K562 (cell line): ENCODE measurements around the gene TEAD4. TPM values are rescaled to one million over a fixed set of nuclear protein-coding genes. Genes with fewer than 3 reads are reported as not detected.
A peak's percentile ranks its signal among the peaks of the same experiment; 100 is the strongest.

Experiments
- ATAC-seq: fragments of 200-7000 bp; cut with Tn5 transposase; 3 replicates; pipeline ENCODE4 v1.9.1; 2020; ENCODE audit warnings: moderate library complexity
- BruUV-seq: library from RNA; stranded (reverse); fragments of 400-500 nt; replicated peaks from 2 replicates; lab custom pipeline; 2021; lab: Mats Ljungman, UMichigan
- CTCF ChIA-PET: fragments of 300-600 bp; formaldehyde crosslinking; extraction: SDS; loops from one replicate; lab custom pipeline; 2021; ENCODE audit warnings: low intra/inter-chr PET ratio; lab: Yijun Ruan, JAX
- POLR2A ChIA-PET: fragments of 300-600, 350-650 bp; sonication (Branson Sonifier 250); formaldehyde crosslinking; extraction: SDS; loops from one replicate; lab custom pipeline; 2021; ENCODE audit warnings: antibody characterized with exemption, inconsistent platforms; lab: Yijun Ruan, JAX
- DNase-seq, 4 experiments: peaks; one replicate each; pipeline versions ENCODE4 v3.0.0 to v3.0.0-alpha.2; 2011 to 2018; ENCODE audit warnings: low spot score in 3 of 4, mixed read lengths in 3 of 4; ENCODE audit errors: extremely low read depth in 1 of 4
- FAIRE-seq: peaks from 2 replicates; lab custom pipeline; 2011; peaks lifted over from hg19 to GRCh38; lab: Jason Lieb, UNC
- H2AFZ ChIP-seq: 2 replicates; pipeline ENCODE4 v1.6.0; 2011; ENCODE audit warnings: low read depth, low read length, control low read depth, inconsistent platforms
- H3K27ac ChIP-seq: fragments of 200-600 bp; 3 replicates; pipeline ENCODE4 v1.8.0; 2011; ENCODE audit warnings: low read depth, mild to moderate bottlenecking, control low read depth, inconsistent platforms, low read length, moderate library complexity, mixed read lengths; ENCODE audit errors: extremely low read depth
- H3K27me3 ChIP-seq, 2 experiments: fragments of 300-600 bp in 1 of 2; 2 replicates in 1 of 2; 3 replicates in 1 of 2; pipeline versions ENCODE4 v1.6.0 to v1.8.0; 2011; ENCODE audit warnings: inconsistent platforms in 2 of 2, low read length in 2 of 2, mild to moderate bottlenecking in 1 of 2, mixed read lengths in 1 of 2, moderate library complexity in 1 of 2; ENCODE audit not compliant: control insufficient read depth in 2 of 2, insufficient read depth in 2 of 2
- H3K36me3 ChIP-seq: fragments of 300-600 bp; 3 replicates; pipeline ENCODE4 v1.8.0; 2011; ENCODE audit warnings: mild to moderate bottlenecking, low read length, inconsistent platforms; ENCODE audit not compliant: control insufficient read depth, insufficient read depth
- H3K4me1 ChIP-seq, 2 experiments: fragments of 200-600 bp in 1 of 2; replicated peaks in 1 of 2; 2 replicates in 1 of 2; 3 replicates in 1 of 2; pipeline versions ENCODE4 v1.5.1 to v1.8.0; 2011; ENCODE audit warnings: inconsistent platforms in 2 of 2, low read length in 2 of 2, mild to moderate bottlenecking in 1 of 2, mixed read lengths in 1 of 2, moderate library complexity in 1 of 2; ENCODE audit not compliant: control insufficient read depth in 2 of 2, insufficient read depth in 2 of 2
- H3K4me2 ChIP-seq: 2 replicates; pipeline ENCODE4 v1.6.1; 2011; ENCODE audit warnings: low read length, control low read depth, inconsistent platforms, mixed read lengths; ENCODE audit not compliant: insufficient read depth
- H3K4me3 ChIP-seq: fragments of 200-600 bp; sonication (generic), shearing (Covaris generic); 2 replicates; pipeline ENCODE4 v1.5.1; 2016; ENCODE audit warnings: control low read depth, inconsistent platforms
- H3K79me2 ChIP-seq: fragments of 200-600 bp; 3 replicates; pipeline ENCODE4 v1.8.0; 2011; ENCODE audit warnings: low read length, inconsistent platforms; ENCODE audit not compliant: control insufficient read depth, insufficient read depth
- H3K9ac ChIP-seq, 2 experiments: 2 replicates each; pipeline versions ENCODE4 v1.6.0 to v1.6.1; 2011; ENCODE audit warnings: low read depth in 2 of 2, low read length in 2 of 2, control low read depth in 1 of 2, inconsistent platforms in 1 of 2, mild to moderate bottlenecking in 1 of 2, mixed read lengths in 1 of 2; ENCODE audit not compliant: insufficient read depth in 1 of 2
- H3K9me1 ChIP-seq: one replicate; pipeline ENCODE4 v1.6.0; 2011; ENCODE audit warnings: inconsistent platforms, mild to moderate bottlenecking, low read length, moderate library complexity; ENCODE audit not compliant: control insufficient read depth, insufficient read depth
- H3K9me3 ChIP-seq: replicated peaks from 2 replicates; pipeline ENCODE4 v1.5.1; 2011; ENCODE audit warnings: low read depth, low read length, inconsistent platforms; ENCODE audit not compliant: control insufficient read depth, insufficient read depth
- H4K20me1 ChIP-seq: replicated peaks from 2 replicates; pipeline ENCODE4 v1.6.1; 2011; ENCODE audit warnings: low read length, inconsistent platforms, mixed read lengths; ENCODE audit not compliant: control insufficient read depth, insufficient read depth
- BRF2 ChIP-seq: IDR thresholded peaks from 3 replicates; pipeline ENCODE4 v1.6.1; 2011; ENCODE audit warnings: borderline replicate concordance, mild to moderate bottlenecking; ENCODE audit not compliant: insufficient read length, insufficient read depth
- CBFA2T2 ChIP-seq: fragments of 450-650 bp; conservative IDR thresholded peaks from 2 replicates; pipeline ENCODE4 v1.6.1; 2017; ENCODE audit warnings: mild to moderate bottlenecking
- CBFA2T3 ChIP-seq: fragments of 450-650 bp; IDR thresholded peaks from 2 replicates; pipeline ENCODE4 v1.6.1; 2017
- ELF4 ChIP-seq: fragments of 450-650 bp; formaldehyde crosslinking; IDR thresholded peaks from 2 replicates; pipeline ENCODE4 v1.4.0; 2022; ENCODE audit warnings: missing genetic modification characterization
- FOXK1 ChIP-seq: sonication (generic); formaldehyde crosslinking; IDR thresholded peaks from 2 replicates; pipeline ENCODE4 v1.8.0; 2022; ENCODE audit warnings: missing genetic modification reagents, mild to moderate bottlenecking, borderline replicate concordance
- FOXP4 ChIP-seq: sonication (generic); formaldehyde crosslinking; IDR thresholded peaks from 2 replicates; pipeline ENCODE4 v1.8.0; 2022; ENCODE audit warnings: mild to moderate bottlenecking, missing genetic modification reagents, borderline replicate concordance
- GABPB1 ChIP-seq: sonication (generic); formaldehyde crosslinking; IDR thresholded peaks from 2 replicates; pipeline ENCODE4 v1.8.0; 2022; ENCODE audit warnings: mild to moderate bottlenecking, missing genetic modification reagents
- PKNOX1 ChIP-seq: fragments of 450-650 bp; IDR thresholded peaks from 2 replicates; pipeline ENCODE4 v1.6.1; 2016
- RBFOX2 ChIP-seq: fragments of 200-400 bp; formaldehyde crosslinking; IDR thresholded peaks from 2 replicates; pipeline ENCODE4 v1.6.1; 2017; ENCODE audit warnings: low read depth, mild to moderate bottlenecking, low read length, moderate library complexity
- RFX1 ChIP-seq: fragments of 450-650 bp; IDR thresholded peaks from 2 replicates; pipeline ENCODE4 v1.6.1; 2016; ENCODE audit warnings: mild to moderate bottlenecking, moderate library complexity
- RNF2 ChIP-seq: sonication (generic); IDR thresholded peaks from 2 replicates; pipeline ENCODE4 v1.6.1; 2016
- SP1 ChIP-seq: sonication (generic); formaldehyde crosslinking; IDR thresholded peaks from 2 replicates; pipeline ENCODE4 v1.8.1; 2022; ENCODE audit warnings: mild to moderate bottlenecking, missing genetic modification reagents
- SUPT5H ChIP-seq: fragments of 450-650 bp; IDR thresholded peaks from 2 replicates; pipeline ENCODE4 v1.6.1; 2016
- TCF3 ChIP-seq: sonication (generic); formaldehyde crosslinking; IDR thresholded peaks from 2 replicates; pipeline ENCODE4 v1.4.0; 2020; ENCODE audit warnings: mild to moderate bottlenecking, missing genetic modification reagents
- TFE3 ChIP-seq: fragments of 450-650 bp; formaldehyde crosslinking; IDR thresholded peaks from 2 replicates; pipeline ENCODE4 v1.4.0; 2020; ENCODE audit warnings: mild to moderate bottlenecking, mixed read lengths
- ZBTB7A ChIP-seq: IDR thresholded peaks from 2 replicates; pipeline ENCODE4 v1.6.1; 2011; ENCODE audit warnings: low read depth, mild to moderate bottlenecking, low read length, moderate library complexity, borderline replicate concordance; ENCODE audit not compliant: control insufficient read depth
- ZNF707 ChIP-seq: fragments of 250-450 bp; sonication (Bioruptor Pico); conservative IDR thresholded peaks from 2 replicates; pipeline ENCODE4 v1.8.0; 2022; ENCODE audit warnings: inconsistent platforms, mild to moderate bottlenecking, moderate library complexity
- WGBS: fragments of 100-300 bp; shearing (Covaris generic); methylation state at CpG from one replicate; pipeline ENCODE4 v1.1.6; 2016; ENCODE audit warnings: low coverage, mixed read lengths; ENCODE audit not compliant: insufficient coverage; ENCODE audit errors: missing lambda C conversion rate; 5-methylcytosine and 5-hydroxymethylcytosine counted together
- in situ Hi-C: fragments of 300-500 bp; cut with MboI; formaldehyde crosslinking; loops from 4 replicates; pipeline ENCODE4 v1.15.0; 2018; ENCODE audit warnings: inconsistent platforms, mixed read lengths
- intact Hi-C: fragments of 100-400 bp; cut with micrococcal nuclease; formaldehyde crosslinking; loops from 2 replicates; pipeline ENCODE4 v1.14.2; 2022
- polyA plus RNA-seq, 8 experiments: library from polyadenylated mRNA; depleted of rRNA in 4 of 8; stranded (reverse) in 5 of 8; unstranded in 3 of 8; fragments of >200 nt; fragmentation: Nextera tagmentation in 2 of 8; fragmentation: Illumina TruSeq in 1 of 8; extraction: Ambion mirVana in 2 of 8; extraction: Trizol in 1 of 8; gene quantifications; 2 replicates each; pipeline versions ENCODE4 v1.2.1 to v1.2.3, GENCODE V29; 2011 to 2014; ENCODE audit warnings: inconsistent platforms in 1 of 8, missing spikeins in 1 of 8
- total RNA-seq, 7 experiments: library from RNA; depleted of rRNA in 6 of 7; stranded (reverse); fragments of >200 nt in 6 of 7; fragmentation: Illumina TruSeq in 2 of 7; extraction: Trizol in 2 of 7; gene quantifications; 2 replicates each; pipeline versions ENCODE4 v1.2.1 to v1.2.3, GENCODE V29; 2011 to 2021; ENCODE audit warnings: low replicate concordance in 1 of 7

Gene TEAD4
- total and polyA plus RNA-seq, 9 of the 15 experiments (the other 6 are each of a cell fraction or from before 2014, with no cell fraction given): 0.82 to 40.0 (median 17.0) TPM

GRCh38 chr12:2939191-2939590 lies 20.0 kb upstream of the TEAD4 start (continued):
- TF ChIP-seq FOXP4 (CRISPR knock-in tag) (no peak), RNF2 (no peak), TFE3 (CRISPR knock-in tag) (no peak), RBFOX2 (no peak)

- intact Hi-C loops: no loop called here
- ChIA-PET POLR2A (interaction anchor here (0.6 kb wide), 1 partner anchor 19 kb away, joined by 3 read pairs; no protein-coding TSS in a partner anchor), CTCF (interaction anchor here (0.7 to 1.1 kb wide), 2 partner anchors 93 to 97 kb away, joined by 3 to 4 read pairs; no protein-coding TSS in a partner anchor)
- no peak overlapping the region for H3K4me3 ChIP-seq
- H2AFZ ChIP-seq: no peak overlapping the region
- H3K9me3 ChIP-seq: no peaks in the 10 kb centered on the region
- H3K4me2 ChIP-seq: no peak overlapping the region
- H3K27ac ChIP-seq: no peak overlapping the region
- DNase-seq: peak; percentile 17 to 52 (median 34)
- no TSS peak for BruUV-seq
- in situ Hi-C loops: no loop called here
- H3K27me3 ChIP-seq: no peaks in the 10 kb centered on the region
- peak overlapping the region in 1 of 2 experiments; percentile 71; a peak in 1 of 4 replicates for H3K9ac ChIP-seq
- H3K79me2 ChIP-seq: no peaks in the 10 kb centered on the region
- FAIRE-seq: no peak
- H3K4me1 ChIP-seq: peaks cover 5 to 6% of the 10 kb centered on the region in 2 experiments; a peak in 3 of 5 replicates
- H3K9me1 ChIP-seq: peaks cover 2% of the 10 kb centered on the region
- peak; percentile 52 for ATAC-seq
- no peaks in the 10 kb centered on the region; the same call in 2 of the 3 replicates for H3K36me3 ChIP-seq
- WGBS: 4% methylated on average over 4 of the region's 10 CpGs
- no peaks in the 10 kb centered on the region for H4K20me1 ChIP-seq
- TF ChIP-seq TCF3: no peak
- no peak for TF ChIP-seq FOXK1 (CRISPR knock-in tag)
- peak; percentile 33 for TF ChIP-seq CBFA2T2
- TF ChIP-seq SUPT5H: no peak
- TF ChIP-seq ZBTB7A: no peak
- TF ChIP-seq BRF2: no peak
- TF ChIP-seq CBFA2T3: peak; percentile 45
- TF ChIP-seq RFX1: no peak
- TF ChIP-seq SP1 (CRISPR knock-in tag): no peak
- no peak for TF ChIP-seq ZNF707 (CRISPR knock-in tag)
- no peak for TF ChIP-seq GABPB1 (CRISPR knock-in tag)
- no peak for TF ChIP-seq ELF4 (CRISPR knock-in tag)
- 0 out of 2 replicates have a peak, but pooled peaks have one; percentile 16 for TF ChIP-seq PKNOX1
These were observed 18.6 kb upstream of the TEAD4 start for GRCh38 chr12:2940564-2940963.
